WTC11 (cell line): ENCODE measurements around the gene CEP126. TPM values are rescaled to one million over a fixed set of nuclear protein-coding genes. Genes with fewer than 3 reads are reported as not detected.

Experiments used
- ATAC-seq: fragments of 200-7000 bp; cut with Tn5 transposase; 2 replicates; pipeline ENCODE4 v1.10.0; 2021; ENCODE audit warnings: mild to moderate bottlenecking, moderate library complexity
- CTCF ChIA-PET: fragments of 300-600 bp; sonication (Branson Sonifier 250); formaldehyde crosslinking; loops from one replicate; lab custom pipeline; 2021; ENCODE audit warnings: antibody characterized with exemption; lab: Charles Lee
- POLR2A ChIA-PET: fragments of 350-600 bp; sonication (Branson Sonifier 250); formaldehyde crosslinking; loops from one replicate; lab custom pipeline; 2021; ENCODE audit warnings: antibody characterized with exemption; lab: Charles Lee
- DNase-seq: peaks from one replicate; pipeline ENCODE4 v3.0.0; 2021; ENCODE audit warnings: low spot score
- H3K27ac Mint-ChIP-seq: 2 replicates; pipeline ENCODE4 v1.8.0; 2021; ENCODE audit warnings: mixed read lengths
- H3K27me3 Mint-ChIP-seq: 2 replicates; pipeline ENCODE4 v1.8.0; 2021; ENCODE audit warnings: low read depth, mild to moderate bottlenecking, moderate library complexity, mixed read lengths
- H3K36me3 Mint-ChIP-seq: 2 replicates; pipeline ENCODE4 v1.8.0; 2021; ENCODE audit warnings: mixed read lengths
- H3K4me1 Mint-ChIP-seq: 2 replicates; pipeline ENCODE4 v1.8.0; 2022; ENCODE audit warnings: mixed read lengths
- H3K4me3 Mint-ChIP-seq: 2 replicates; pipeline ENCODE4 v1.8.0; 2021; ENCODE audit warnings: mild to moderate bottlenecking, moderate library complexity, mixed read lengths
- H3K9me3 Mint-ChIP-seq: 2 replicates; pipeline ENCODE4 v1.8.0; 2021; ENCODE audit warnings: mixed read lengths
- ESRRA ChIP-seq: sonication (generic); formaldehyde crosslinking; IDR thresholded peaks from 2 replicates; pipeline ENCODE4 v1.8.1; 2022; ENCODE audit warnings: mild to moderate bottlenecking, missing genetic modification reagents, borderline replicate concordance
- FOXJ3 ChIP-seq: sonication (generic); formaldehyde crosslinking; IDR thresholded peaks from 2 replicates; pipeline ENCODE4 v1.9.0; 2021; ENCODE audit warnings: missing genetic modification reagents, mild to moderate bottlenecking, borderline replicate concordance
- FOXP1 ChIP-seq: sonication (generic); formaldehyde crosslinking; IDR thresholded peaks from 2 replicates; pipeline ENCODE4 v1.8.0; 2022; ENCODE audit warnings: missing genetic modification reagents, mild to moderate bottlenecking, moderate library complexity, borderline replicate concordance
- KAT7 ChIP-seq: sonication (generic); formaldehyde crosslinking; IDR thresholded peaks from 2 replicates; pipeline ENCODE4 v1.8.1; 2023; ENCODE audit warnings: missing genetic modification reagents, mild to moderate bottlenecking, borderline replicate concordance
- NR1H2 ChIP-seq: sonication (generic); formaldehyde crosslinking; IDR thresholded peaks from 2 replicates; pipeline ENCODE4 v1.9.0; 2021; ENCODE audit warnings: mild to moderate bottlenecking, moderate library complexity, missing genetic modification reagents
- SOX15 ChIP-seq: fragments of 250-450 bp; sonication (Bioruptor Pico); IDR thresholded peaks from 2 replicates; pipeline ENCODE4 v1.9.0; 2021; ENCODE audit warnings: mild to moderate bottlenecking
- ZNF138 ChIP-seq: sonication (generic); formaldehyde crosslinking; conservative IDR thresholded peaks from 2 replicates; pipeline ENCODE4 v1.8.1; 2022; ENCODE audit warnings: mild to moderate bottlenecking, moderate library complexity, missing genetic modification reagents
- ZNF219 ChIP-seq: sonication (generic); formaldehyde crosslinking; IDR thresholded peaks from 2 replicates; pipeline ENCODE4 v1.8.0; 2023; ENCODE audit warnings: missing genetic modification reagents, mild to moderate bottlenecking, borderline replicate concordance
- ZNF423 ChIP-seq: fragments of 250-450 bp; sonication (Bioruptor Pico); IDR thresholded peaks from 2 replicates; pipeline ENCODE4 v2.1.2; 2022; ENCODE audit warnings: mild to moderate bottlenecking, moderate library complexity
- total RNA-seq: library from RNA; stranded (reverse); gene quantifications from 3 replicates; pipeline ENCODE4 v1.2.3, GENCODE V29; 2021
- TF ChIP-seq, protein P1 (sequence below): fragments of 250-450 bp; sonication (Bioruptor Pico); IDR thresholded peaks from 2 replicates; pipeline ENCODE4 v1.9.0; 2021; ENCODE audit warnings: mild to moderate bottlenecking, borderline replicate concordance
- TF ChIP-seq, protein P2 (sequence below): fragments of 250-450 bp; sonication (Bioruptor Pico); IDR thresholded peaks from 2 replicates; pipeline ENCODE4 v1.9.0; 2021; ENCODE audit warnings: moderate library complexity, mild to moderate bottlenecking, inconsistent platforms, borderline replicate concordance
- TF ChIP-seq, protein P3 (sequence below): sonication (generic); formaldehyde crosslinking; IDR thresholded peaks from 2 replicates; pipeline ENCODE4 v1.8.1; 2022; ENCODE audit warnings: mild to moderate bottlenecking, moderate library complexity, missing genetic modification reagents
- TF ChIP-seq, protein P4 (sequence below): sonication (generic); formaldehyde crosslinking; IDR thresholded peaks from 2 replicates; pipeline ENCODE4 v1.8.0; 2022; ENCODE audit warnings: mild to moderate bottlenecking, missing genetic modification reagents
- TF ChIP-seq, protein P5 (sequence below): sonication (generic); formaldehyde crosslinking; conservative IDR thresholded peaks from 2 replicates; pipeline ENCODE4 v1.8.1; 2023; ENCODE audit warnings: mild to moderate bottlenecking, low read depth, missing genetic modification reagents, moderate library complexity
- TF ChIP-seq, protein P6 (sequence below): fragments of 250-450 bp; sonication (Bioruptor Pico); conservative IDR thresholded peaks from 2 replicates; pipeline ENCODE4 v1.9.0; 2021; ENCODE audit warnings: mild to moderate bottlenecking
- TF ChIP-seq, protein P7 (sequence below): sonication (generic); formaldehyde crosslinking; IDR thresholded peaks from 2 replicates; pipeline ENCODE4 v1.8.1; 2022; ENCODE audit warnings: mild to moderate bottlenecking, missing genetic modification reagents, moderate library complexity, borderline replicate concordance

Gene CEP126
- total RNA-seq, 1 experiment from 2014 or later: 2.4 TPM

DNA sequence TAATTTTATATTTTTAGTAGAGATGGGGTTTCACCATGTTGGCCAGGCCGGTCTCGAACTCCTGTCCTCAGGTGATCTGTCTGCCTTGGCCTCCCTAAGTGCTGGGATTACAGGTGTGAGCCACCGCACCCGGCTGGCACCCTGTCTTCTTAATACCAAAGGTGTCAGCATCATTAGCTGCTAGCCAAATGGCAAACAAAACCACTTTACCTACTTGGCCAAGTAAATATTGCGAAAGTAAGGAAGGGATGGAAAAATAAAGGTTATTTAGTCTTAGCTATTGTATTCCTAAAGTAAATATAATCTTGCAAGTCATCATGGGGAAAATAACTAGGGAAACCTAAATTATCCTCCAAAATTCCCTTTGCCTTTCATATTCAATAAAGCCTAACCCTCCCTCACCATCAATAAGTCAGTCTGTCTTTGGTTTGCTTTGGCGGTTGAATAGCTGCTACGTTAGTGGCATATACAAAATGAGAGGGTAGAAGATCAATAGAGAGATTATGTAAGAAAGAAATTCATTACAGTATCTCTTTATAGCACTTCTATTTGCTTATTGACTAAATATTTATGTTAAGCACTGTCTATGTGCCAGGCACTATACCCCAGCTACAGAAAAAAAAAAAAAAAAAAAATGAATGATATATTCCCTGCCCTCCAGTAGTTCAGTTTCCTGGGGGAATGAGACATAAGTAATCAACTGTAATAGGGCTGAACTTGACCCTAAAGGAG is 92.2 kb downstream of the CEP126 start:
- POLR2A ChIA-PET: interaction anchor here (0.6 kb wide), 2 partner anchors 222 to 1292 kb away, joined by 5 read pairs; no protein-coding TSS in a partner anchor
- H3K27me3 Mint-ChIP-seq: no peaks in the 10 kb centered on the region; the same call in 1 of the 2 replicates
- ATAC-seq: no peak
- DNase-seq: no peak
- H3K27ac Mint-ChIP-seq: no peak overlapping the region
- no peak overlapping the region for H3K4me3 Mint-ChIP-seq
- H3K4me1 Mint-ChIP-seq: peaks cover 6% of the 10 kb centered on the region
- CTCF ChIA-PET: interaction anchor here (0.6 to 4.0 kb wide), 30 partner anchors 7 to 599 kb away, joined by 3 to 116 read pairs (median 4); partner anchors contain the start of gene CEP126
- H3K36me3 Mint-ChIP-seq: no peaks in the 10 kb centered on the region
- no peaks in the 10 kb centered on the region for H3K9me3 Mint-ChIP-seq
- TF ChIP-seq ZNF219 (CRISPR knock-in tag) (no peak), ESRRA (CRISPR knock-in tag) (no peak), KAT7 (CRISPR knock-in tag) (no peak), NR1H2 (no peak), FOXP1 (CRISPR knock-in tag) (no peak), ZNF423 (no peak), SOX15 (CRISPR knock-in tag) (no peak), FOXJ3 (CRISPR knock-in tag) (no peak), ZNF138 (CRISPR knock-in tag) (no peak)
- TF ChIP-seq, protein P1, sequence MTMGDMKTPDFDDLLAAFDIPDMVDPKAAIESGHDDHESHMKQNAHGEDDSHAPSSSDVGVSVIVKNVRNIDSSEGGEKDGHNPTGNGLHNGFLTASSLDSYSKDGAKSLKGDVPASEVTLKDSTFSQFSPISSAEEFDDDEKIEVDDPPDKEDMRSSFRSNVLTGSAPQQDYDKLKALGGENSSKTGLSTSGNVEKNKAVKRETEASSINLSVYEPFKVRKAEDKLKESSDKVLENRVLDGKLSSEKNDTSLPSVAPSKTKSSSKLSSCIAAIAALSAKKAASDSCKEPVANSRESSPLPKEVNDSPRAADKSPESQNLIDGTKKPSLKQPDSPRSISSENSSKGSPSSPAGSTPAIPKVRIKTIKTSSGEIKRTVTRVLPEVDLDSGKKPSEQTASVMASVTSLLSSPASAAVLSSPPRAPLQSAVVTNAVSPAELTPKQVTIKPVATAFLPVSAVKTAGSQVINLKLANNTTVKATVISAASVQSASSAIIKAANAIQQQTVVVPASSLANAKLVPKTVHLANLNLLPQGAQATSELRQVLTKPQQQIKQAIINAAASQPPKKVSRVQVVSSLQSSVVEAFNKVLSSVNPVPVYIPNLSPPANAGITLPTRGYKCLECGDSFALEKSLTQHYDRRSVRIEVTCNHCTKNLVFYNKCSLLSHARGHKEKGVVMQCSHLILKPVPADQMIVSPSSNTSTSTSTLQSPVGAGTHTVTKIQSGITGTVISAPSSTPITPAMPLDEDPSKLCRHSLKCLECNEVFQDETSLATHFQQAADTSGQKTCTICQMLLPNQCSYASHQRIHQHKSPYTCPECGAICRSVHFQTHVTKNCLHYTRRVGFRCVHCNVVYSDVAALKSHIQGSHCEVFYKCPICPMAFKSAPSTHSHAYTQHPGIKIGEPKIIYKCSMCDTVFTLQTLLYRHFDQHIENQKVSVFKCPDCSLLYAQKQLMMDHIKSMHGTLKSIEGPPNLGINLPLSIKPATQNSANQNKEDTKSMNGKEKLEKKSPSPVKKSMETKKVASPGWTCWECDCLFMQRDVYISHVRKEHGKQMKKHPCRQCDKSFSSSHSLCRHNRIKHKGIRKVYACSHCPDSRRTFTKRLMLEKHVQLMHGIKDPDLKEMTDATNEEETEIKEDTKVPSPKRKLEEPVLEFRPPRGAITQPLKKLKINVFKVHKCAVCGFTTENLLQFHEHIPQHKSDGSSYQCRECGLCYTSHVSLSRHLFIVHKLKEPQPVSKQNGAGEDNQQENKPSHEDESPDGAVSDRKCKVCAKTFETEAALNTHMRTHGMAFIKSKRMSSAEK (CRISPR knock-in tag): no peak
- TF ChIP-seq, protein P2, sequence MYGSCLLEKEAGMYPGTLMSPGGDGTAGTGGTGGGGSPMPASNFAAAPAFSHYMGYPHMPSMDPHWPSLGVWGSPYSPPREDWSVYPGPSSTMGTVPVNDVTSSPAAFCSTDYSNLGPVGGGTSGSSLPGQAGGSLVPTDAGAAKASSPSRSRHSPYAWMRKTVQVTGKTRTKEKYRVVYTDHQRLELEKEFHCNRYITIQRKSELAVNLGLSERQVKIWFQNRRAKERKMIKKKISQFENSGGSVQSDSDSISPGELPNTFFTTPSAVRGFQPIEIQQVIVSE (CRISPR knock-in tag): no peak
- TF ChIP-seq, protein P3, sequence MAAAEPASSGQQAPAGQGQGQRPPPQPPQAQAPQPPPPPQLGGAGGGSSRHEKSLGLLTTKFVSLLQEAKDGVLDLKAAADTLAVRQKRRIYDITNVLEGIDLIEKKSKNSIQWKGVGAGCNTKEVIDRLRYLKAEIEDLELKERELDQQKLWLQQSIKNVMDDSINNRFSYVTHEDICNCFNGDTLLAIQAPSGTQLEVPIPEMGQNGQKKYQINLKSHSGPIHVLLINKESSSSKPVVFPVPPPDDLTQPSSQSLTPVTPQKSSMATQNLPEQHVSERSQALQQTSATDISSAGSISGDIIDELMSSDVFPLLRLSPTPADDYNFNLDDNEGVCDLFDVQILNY (CRISPR knock-in tag): no peak
- TF ChIP-seq, protein P4, sequence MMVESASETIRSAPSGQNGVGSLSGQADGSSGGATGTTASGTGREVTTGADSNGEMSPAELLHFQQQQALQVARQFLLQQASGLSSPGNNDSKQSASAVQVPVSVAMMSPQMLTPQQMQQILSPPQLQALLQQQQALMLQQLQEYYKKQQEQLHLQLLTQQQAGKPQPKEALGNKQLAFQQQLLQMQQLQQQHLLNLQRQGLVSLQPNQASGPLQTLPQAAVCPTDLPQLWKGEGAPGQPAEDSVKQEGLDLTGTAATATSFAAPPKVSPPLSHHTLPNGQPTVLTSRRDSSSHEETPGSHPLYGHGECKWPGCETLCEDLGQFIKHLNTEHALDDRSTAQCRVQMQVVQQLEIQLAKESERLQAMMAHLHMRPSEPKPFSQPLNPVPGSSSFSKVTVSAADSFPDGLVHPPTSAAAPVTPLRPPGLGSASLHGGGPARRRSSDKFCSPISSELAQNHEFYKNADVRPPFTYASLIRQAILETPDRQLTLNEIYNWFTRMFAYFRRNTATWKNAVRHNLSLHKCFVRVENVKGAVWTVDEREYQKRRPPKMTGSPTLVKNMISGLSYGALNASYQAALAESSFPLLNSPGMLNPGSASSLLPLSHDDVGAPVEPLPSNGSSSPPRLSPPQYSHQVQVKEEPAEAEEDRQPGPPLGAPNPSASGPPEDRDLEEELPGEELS: no peak
- TF ChIP-seq, protein P5, sequence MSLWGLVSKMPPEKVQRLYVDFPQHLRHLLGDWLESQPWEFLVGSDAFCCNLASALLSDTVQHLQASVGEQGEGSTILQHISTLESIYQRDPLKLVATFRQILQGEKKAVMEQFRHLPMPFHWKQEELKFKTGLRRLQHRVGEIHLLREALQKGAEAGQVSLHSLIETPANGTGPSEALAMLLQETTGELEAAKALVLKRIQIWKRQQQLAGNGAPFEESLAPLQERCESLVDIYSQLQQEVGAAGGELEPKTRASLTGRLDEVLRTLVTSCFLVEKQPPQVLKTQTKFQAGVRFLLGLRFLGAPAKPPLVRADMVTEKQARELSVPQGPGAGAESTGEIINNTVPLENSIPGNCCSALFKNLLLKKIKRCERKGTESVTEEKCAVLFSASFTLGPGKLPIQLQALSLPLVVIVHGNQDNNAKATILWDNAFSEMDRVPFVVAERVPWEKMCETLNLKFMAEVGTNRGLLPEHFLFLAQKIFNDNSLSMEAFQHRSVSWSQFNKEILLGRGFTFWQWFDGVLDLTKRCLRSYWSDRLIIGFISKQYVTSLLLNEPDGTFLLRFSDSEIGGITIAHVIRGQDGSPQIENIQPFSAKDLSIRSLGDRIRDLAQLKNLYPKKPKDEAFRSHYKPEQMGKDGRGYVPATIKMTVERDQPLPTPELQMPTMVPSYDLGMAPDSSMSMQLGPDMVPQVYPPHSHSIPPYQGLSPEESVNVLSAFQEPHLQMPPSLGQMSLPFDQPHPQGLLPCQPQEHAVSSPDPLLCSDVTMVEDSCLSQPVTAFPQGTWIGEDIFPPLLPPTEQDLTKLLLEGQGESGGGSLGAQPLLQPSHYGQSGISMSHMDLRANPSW: no peak
- TF ChIP-seq, protein P6, sequence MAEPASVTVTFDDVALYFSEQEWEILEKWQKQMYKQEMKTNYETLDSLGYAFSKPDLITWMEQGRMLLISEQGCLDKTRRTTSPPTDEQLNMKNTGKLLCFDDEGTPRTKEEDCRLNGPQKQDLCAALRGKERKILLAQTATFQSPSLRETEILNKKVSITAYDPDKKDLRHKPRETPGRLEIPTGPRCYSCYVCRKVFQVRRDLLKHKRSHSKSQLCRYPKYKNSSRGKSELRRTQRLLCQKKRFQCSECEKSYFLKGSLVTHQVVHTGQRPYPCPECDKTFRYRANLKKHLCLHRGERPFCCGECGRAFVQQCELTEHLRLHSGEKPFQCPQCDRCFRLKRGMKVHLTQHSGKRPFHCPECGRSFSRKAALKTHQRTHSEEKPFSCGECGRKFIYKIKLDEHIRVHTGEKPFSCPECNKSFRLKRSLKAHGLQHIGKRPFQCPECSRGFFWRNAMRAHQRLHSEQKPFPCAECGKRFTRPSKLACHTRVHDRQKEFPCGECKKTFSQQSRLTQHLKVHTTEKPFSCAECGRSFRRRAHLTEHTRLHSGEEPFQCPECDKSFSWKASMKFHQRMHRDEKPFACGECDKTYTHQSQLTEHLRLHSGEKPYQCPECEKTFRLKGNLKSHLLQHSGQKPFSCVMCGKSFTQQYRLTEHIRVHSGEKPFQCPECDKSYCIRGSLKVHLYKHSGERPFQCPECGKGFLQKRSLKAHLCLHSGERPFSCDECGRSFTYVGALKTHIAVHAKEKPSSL (CRISPR knock-in tag): no peak
- TF ChIP-seq, protein P7, sequence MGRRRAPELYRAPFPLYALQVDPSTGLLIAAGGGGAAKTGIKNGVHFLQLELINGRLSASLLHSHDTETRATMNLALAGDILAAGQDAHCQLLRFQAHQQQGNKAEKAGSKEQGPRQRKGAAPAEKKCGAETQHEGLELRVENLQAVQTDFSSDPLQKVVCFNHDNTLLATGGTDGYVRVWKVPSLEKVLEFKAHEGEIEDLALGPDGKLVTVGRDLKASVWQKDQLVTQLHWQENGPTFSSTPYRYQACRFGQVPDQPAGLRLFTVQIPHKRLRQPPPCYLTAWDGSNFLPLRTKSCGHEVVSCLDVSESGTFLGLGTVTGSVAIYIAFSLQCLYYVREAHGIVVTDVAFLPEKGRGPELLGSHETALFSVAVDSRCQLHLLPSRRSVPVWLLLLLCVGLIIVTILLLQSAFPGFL (CRISPR knock-in tag): no peak
